Measurements from ENCODE around the gene ARHGAP44.
A peak's percentile ranks its signal among the peaks of the same experiment; 100 is the strongest.

ARHGAP44 gene

DNA sequence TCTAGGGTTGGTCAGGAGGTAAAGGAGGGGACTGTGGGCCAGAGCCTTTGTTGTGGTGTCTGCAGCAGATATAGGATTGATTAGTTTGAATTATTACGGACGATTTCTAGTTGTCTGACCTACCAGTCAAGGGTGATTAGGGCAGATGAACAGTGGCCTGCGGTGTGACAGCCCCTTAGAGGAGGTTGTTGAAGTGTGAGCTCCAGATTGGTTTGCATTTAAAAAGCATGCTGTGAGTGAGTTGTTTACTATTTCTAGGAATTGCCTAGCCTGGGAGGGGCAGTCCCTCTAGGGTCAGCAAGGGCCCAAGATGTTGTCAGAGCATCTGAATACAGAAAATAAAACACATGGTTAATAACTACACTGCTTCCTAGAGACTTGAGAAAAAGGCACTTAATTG, 108.8 kb downstream of the ARHGAP44 start:
- DNase-seq (ENCODE audit: low spot score) = no peak

DNA sequence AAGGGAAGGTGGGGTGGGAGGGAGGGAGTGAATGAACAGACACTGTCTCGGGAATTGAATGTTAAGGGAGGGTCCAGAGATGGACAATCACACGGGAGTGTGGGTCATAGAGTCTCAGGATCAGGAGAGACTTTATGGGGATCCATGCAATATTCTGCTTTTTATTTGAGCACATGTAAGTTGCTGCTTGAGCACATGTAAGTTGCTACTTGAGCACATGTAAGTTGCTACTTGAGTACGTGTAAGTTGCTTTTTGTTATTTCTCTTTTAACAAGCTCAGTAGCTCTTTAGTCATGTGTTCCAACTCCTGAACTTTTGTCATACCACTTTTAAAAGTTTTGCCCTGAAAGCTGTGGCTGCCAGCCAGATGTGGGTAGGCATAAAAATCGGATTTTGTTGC, 110.3 kb downstream of the ARHGAP44 start:
- DNase-seq (ENCODE audit: low spot score) = no peak

DNA sequence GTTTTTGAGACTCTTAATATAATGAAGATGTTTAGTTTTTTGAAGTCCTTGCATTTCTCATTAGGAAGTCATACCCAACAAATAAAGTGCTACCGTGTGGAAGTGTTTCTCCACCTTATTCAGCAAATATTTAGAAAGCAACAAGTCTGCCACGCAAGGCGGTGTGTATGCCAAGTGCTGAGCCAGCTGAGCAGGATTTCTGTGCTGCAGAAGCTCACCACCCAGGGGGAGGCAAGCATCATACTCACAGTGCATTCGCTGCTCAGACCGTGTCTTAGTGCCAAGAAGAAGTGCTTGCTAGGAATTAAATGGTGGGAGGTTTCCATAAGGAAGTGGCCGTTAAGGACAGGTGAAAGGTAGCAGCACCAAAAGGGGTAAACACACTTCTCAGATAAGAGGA, 111.2 kb downstream of the ARHGAP44 start:
- DNase-seq (ENCODE audit: low spot score) = peak; percentile 17

DNA sequence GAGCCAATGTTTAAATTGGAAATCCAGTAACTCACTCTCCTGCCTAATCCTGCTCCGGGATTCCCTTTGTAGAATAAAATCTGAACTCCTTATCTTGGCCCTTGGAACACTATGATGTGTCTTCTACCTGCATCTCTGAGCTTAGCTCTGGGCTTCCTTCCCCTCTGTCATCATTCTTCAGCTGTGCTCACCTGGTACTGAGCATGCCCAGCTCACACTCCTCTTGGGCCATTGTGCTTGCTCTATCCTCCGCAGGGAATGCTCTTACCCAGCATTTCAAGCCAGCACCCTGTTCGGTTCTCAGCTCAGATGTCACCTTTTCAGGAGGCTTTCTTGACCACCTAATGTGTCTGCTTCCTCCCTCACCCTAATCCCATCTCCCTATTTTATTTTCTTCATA, 112.7 kb downstream of the ARHGAP44 start:
- no peak for DNase-seq (ENCODE audit: low spot score)

DNA sequence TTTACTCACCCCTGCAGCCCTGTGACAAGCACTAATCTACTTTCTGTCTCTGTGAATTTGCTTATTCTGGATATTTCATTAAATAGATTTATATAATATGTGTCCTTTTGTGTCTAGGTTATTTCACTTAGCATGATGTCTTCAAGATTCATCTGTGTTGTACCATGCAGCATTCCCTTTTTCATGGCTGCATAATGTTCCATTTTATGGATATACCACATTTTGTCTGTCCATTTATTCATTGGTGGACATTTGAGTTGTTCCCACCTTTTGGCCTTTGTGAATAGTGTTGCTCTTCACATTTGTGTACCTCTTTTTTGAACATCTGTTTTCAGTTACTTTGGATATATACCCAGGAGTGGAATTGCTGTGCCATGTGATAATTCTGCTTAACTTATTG, 118.2 kb downstream of the ARHGAP44 start:
- no peak for DNase-seq (ENCODE audit: low spot score)

DNA sequence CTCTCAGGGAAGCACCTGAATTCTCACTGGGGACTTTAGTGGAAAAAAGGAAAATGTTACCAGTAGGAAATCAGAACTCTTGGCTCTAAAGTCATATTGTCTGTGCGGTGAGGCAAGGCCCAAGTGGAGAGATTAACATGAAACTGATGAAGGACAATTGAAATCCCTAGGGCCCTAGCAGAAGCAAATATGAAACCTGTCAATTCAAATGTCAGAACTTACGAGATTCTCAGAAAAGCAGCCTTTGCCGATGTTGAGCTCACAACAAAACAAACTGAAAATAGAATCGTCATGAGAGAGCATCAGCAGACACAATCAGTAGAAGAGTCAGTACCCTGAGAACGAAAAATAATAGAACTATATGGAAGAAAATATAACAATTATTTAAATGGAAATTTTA, 119.7 kb downstream of the ARHGAP44 start:
- no peak for DNase-seq (ENCODE audit: low spot score)

DNA sequence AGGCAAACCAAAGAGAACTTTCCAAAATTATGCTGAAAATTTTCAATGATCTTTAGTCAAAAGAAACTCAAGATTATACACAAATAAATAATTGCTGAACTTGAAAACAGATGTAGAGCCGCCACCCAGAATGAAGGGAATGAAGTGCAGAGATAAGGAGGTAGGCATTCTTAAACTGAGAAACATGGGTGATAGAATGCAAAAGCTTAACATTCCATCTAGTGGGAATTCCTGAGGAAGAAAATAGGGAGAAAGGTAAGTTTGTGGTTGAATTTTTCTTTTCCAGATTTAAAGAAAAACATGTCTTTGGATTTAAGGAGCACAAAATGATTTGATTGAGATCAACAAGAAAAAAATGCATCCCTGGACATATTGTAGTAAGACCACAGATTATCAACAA, 120.2 kb downstream of the ARHGAP44 start:
- DNase-seq (ENCODE audit: low spot score) = no peak

DNA sequence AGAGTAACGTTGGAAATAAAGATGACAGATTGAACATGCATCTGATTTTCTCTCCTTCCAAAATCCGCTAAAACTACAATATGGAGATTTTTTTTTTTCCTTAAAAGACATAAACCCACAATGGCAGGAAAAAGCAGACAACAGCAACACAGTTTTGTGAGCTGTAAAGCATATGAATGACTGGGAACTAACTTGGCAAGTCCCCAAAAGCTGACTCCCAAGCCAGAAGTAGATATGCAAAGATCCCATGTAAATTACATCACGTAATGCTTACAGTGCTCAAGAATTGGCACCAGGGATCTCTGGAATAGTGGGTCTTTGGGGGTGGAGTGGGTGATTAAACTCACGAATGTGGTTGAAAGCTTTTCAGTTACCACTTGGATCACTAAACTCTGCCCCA, 121.9 kb downstream of the ARHGAP44 start:
- no peak for DNase-seq (ENCODE audit: low spot score)

DNA sequence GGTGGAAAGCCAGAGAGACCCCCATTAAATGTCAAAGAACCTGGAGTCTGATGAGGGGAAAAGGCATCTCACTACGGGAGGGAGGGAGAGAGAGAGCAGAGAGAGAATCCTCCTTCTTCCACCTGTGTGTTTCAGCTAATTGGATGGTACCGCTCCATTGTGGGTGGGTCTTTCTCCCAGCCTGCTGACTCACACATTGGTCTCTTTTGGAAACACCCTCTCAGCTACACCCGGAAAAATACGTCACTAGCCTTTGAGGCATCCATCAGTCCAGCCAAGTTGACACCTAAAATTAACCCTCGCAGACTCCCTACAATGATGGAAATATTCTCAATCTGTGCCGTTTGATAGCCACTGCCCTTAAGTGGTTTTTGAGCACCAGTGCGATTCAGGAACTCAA, 128.1 kb downstream of the ARHGAP44 start:
- DNase-seq (ENCODE audit: low spot score) = peak; percentile 4

DNA sequence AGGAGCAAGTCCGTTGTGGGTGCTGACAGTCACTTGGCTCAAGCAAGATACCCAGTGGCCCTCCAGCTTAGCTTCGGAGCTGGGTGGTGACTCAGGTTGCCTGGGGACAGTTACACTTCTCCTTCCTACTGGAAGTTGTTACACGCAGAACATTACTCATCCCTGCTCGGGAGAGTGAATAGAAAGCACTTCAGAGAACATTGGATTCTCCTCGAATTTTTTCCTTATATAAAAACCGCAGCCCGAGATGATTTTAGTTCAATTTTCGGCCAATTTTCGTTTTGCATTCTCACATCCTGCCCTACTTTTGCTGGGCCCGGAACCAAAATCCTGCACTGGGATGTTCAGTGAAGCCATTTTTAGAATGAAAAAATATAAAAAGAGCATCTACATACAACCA, 128.8 kb downstream of the ARHGAP44 start:
- peak; percentile 10 for DNase-seq (ENCODE audit: low spot score)

DNA sequence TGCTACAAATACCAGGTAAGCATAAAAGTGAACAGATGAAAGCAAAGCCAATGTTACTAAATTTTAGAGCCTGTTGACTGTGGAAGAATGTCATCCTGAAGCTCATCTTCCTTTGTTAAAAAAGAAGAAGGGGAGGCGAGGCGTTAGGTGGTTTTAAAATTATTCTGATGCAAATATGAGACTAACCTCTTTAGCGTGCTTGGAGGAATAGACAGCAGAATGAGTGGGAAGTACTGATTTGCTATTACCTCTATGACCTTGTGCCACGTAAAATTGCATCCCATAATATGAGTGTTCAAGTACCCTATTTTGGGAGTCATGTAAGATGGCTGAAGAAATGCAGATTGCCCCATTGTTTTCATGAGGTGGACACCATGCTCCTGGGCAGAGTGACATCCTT, 132.8 kb downstream of the ARHGAP44 start:
- no peak for DNase-seq (ENCODE audit: low spot score)

DNA sequence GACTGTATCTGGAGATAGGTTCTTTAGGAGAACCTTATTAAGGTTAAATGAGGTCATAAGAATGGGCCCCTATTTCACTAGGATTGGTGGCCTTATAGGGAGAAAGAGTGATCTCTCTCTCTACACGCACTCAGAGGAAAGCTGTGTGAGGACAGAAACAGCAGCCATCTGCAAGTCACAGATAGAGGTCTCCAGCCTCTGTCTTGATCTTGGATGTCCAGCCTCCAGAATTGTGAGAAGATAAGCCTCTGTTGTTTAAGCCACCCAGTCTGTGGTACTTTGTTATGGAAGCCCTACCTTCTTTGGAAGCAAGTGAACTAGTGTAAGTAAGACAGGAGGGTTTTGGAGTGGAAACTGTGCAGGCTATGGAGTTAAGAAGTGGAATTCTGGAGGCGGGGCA, 135.3 kb downstream of the ARHGAP44 start:
- DNase-seq (ENCODE audit: low spot score) = no peak

DNA sequence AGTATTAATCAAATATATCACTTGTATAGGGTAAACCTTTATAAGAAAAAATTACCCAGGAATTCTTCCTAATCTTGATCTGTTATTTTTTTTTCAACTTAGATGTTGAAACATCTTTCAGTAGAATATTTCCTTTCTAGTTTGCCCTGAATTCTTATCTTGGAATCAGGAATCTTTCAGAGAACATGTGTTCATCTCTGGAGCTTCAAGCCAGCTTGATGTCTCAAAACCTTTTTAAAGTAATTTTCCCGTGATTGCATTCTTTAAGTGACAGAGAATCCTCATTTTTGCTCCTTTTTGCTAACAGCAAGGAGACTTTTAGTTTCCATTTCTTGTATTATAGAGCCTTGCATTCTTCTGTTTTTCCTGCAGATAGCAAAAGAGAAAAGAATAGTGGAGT, 137.7 kb downstream of the ARHGAP44 start:
- no peak for DNase-seq (ENCODE audit: low spot score)

DNA sequence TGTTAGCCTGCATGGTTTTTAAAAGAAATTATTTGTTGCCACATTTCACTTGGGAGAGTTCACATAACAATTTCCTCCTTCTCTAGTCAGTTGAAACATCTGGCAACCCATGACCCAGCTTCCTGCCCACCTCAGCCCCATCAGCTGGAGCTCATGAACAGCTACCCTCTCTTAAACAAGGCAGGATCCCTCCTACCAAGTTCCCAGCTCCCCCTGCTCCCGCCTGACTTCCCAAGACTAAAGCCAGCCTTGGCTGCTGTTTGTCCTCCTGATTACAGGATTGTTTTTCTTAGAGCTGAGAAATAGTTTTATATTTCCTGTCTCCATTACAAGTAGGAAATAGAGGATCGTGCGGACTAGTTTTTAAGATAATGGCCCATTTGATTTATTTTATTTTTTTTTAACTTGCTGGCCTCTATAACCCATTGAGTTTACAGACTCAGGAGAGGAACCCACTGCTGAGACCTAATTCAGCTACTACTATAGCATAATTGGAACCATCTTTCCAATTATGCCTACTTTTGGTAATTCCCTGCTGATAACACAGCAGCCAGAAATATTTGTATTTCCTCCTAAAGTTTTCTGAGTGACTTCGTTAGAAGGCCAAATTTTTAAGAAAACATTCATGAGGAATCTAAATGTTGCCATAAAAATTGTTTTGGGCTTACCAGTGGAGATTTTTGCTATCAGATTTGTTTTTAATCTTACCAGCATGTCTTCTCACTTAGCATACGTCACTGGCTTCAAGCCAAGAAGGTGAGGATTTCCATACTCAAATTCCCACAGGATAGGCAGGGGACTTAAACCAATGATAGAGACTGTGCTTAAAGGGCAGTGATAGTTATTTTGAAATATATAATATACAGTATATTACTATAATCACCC, 138.5 kb downstream of the ARHGAP44 start:
- DNase-seq (ENCODE audit: low spot score) = no peak

DNA sequence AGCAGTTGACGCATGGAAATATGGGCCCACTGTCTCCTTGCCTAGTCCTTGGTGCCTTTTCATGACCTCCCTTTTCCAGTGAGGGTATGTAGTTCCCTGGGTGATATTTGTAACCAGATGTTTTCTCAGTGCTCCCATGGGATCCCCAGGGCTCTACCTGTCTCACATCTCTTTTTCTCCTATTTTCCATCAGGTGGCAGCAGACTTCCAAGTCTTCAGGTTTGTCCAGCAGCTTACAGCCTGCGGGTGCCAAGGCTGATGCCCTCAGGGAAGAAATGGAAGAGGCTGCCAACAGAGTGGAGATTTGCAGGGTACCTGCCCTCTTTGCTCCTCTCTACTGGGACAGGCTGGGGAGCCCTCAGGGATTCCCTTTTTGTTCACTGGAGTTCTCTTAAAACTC, 139.4 kb downstream of the ARHGAP44 start:
- no peak for DNase-seq (ENCODE audit: low spot score)

DNA sequence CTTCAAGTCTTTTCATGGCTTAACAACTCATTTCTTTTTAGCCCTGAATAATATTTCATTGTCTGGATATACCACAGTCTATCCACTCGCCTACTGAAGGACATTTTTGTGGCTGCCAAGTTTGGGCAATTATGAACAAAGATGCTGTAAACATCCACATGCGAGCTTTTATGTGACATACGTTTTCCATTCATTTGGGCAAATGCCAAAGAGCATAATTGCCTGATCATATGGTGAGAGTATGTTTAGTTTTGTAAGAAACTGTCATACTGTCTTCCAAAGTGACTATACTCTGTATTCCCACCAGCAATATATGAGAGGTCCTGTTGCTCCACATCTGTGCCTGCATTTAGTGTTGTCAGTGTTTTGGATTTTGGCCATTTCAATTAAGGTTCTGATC, 147.2 kb downstream of the ARHGAP44 start:
- no peak for DNase-seq (ENCODE audit: low spot score)

DNA sequence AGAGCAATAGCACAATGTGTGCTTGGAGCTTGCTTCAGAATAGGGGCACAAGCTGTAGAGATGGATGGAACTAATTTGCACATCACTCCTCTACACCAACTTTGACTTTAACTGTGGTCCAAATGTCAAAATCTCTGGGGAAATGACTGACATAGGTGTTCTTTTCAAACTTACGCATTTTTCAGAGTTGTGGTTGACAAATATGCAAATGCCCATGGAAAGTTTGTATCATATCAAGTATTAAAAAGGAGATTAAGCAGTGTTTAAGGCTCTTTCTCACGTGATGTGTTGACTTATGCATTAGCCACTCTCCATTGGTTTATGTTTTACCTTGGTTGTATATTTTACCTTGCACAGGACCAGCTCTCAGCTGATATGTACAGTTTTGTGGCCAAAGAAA, 151.4 kb downstream of the ARHGAP44 start:
- no peak for DNase-seq (ENCODE audit: low spot score)

DNA sequence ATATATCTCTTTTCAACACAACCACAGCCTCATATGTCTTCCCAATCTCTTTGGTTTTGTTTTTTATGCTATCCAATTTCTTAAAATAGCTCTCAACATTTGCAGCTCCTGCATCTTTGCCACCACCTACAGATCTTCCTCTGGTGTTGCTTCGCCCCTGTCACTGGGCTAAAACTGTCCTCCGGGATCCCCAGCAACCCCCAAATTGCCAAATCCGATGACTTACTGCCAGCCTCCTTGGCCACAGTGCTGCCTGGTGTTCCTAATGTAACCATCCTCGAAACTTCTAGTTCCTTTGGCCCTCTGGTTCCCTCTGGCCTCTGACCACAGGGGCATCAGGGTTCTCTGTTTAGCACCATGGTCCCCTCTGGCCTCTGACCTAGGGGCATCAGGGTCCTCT, 157.7 kb downstream of the ARHGAP44 start:
- DNase-seq (ENCODE audit: low spot score) = no peak

DNA sequence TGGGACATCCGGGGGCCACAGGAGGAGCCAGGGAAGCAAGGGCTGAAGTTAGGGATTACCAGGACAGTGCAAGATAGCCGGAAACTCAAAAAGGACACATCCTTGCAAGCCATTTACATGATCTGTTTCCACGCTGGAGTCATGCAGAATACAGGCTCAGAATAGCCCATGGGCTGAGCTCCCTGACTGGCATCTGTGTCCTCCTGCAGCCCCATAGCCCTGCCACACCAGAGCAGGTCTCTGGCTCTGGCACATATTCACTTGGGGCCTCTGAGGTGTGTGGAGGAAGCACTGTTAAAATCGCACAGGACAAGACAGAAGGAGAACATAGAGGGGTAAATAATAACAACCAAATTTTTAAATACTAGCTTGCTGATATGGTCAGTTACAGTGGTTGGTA, 162.7 kb downstream of the ARHGAP44 start:
- no peak for DNase-seq (ENCODE audit: low spot score)

DNA sequence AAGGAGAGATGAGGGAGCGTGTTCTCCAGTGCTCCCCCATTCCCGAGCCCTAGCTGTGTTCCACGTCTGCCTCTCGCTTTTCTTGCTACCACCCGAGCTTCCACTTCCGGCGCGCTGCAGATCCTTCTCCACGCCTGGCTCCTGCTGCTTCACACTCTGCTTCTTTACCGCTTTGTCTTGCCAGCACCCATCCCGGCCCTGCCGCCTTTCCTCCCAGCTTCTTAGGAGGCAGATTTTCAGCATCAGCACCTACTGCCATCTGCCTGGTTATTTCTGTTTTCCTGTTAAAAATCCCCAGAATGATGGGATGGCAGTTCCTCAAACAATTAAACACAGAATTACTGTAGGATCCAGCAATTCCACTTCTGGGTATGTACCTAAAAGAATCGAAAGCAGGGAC, 163.9 kb downstream of the ARHGAP44 start:
- DNase-seq (ENCODE audit: low spot score) = peak; percentile 48

DNA sequence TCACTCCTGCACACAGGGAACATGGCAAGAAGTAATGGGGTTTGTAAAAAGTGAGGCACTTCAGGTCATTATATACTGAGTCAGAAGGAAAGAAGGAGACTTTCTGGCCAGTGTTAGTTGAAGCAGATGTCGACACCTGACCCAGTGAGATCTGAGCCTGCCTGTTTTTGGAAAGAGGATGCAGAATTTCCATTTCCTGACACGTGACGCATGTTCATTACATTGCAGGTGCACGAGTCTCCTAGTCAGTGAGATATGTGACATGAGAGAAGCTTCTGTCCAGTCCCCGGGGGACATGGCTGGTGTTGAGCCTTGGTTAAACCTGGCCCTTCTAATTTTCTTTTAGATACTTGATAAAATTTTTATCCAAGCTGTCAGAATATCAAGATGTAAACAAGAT, 166.2 kb downstream of the ARHGAP44 start:
- DNase-seq (ENCODE audit: low spot score) = no peak

DNA sequence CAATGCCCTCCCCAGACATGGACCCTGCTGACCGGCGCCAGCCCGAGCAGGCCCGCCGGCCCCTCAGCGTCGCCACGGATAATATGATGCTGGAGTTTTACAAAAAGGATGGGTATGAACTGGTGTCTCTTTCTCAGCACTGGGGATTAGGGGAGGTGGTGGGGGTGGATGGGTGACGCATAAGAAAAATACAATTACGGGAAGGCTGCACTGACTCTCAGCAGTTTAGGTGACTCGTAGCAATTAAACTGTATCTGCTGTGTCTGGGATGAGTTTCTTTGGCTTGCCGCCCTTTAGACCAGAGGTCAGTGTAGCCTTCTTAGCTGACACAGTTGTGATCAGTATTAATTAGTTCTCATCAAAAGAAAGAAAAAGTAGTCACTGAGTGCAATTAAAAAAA, 169.5 kb downstream of the ARHGAP44 start:
- DNase-seq (ENCODE audit: low spot score) = no peak

DNA sequence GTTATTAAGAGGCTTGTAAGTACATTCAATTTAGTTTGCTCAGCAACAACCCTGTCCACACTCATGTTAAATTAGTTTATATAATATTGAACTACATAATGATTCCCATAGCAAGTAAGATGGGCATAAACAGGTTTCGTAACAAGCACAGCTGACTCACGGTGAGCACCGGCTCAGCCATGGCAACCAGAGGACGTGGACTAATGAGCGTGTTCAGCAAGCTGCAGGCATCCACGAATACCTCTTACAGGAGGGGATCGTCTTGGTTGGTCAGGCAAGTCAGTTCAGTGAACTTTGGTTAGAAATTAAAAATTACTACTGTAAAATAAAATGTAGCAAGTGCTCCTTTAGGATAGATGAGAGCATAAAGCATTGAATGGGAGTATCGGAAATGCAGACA, 170.1 kb downstream of the ARHGAP44 start:
- peak; percentile 57 for DNase-seq (ENCODE audit: low spot score)

DNA sequence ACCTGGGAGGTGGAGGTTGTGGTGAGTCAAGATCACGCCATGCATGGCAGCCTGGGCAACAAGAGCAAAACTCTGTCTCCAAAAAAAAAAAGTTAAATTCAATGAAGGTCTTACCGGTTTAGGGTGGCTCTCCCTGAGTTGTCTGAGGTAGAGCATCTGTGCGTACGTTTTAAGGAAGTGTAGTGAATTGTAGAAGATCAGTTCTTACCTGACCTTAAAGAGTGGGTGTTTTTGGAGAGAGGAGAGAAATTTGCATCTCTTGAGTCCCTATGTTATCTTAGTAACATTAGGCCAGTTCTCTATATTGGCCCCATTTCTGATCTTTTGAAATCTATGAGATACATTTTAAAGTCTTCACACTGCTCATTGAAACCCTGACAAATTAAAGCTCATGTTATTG, 172.4 kb downstream of the ARHGAP44 start:
- DNase-seq (ENCODE audit: low spot score) = no peak
